Parathyroid adenoma (tissue), 2 donors: ENCODE results near the gene AP3D1.

ENCODE experiments used
- H2AFZ ChIP-seq: fragments of 300-600 bp; sonication (generic); one replicate; pipeline ENCODE4 v1.7.0; 2017; ENCODE audit warnings: antibody characterized with exemption, mild to moderate bottlenecking
- H3K27ac ChIP-seq: fragments of 300-600 bp; sonication (generic); one replicate; pipeline ENCODE4 v1.7.0; 2017
- H3K27me3 ChIP-seq: fragments of 300-600 bp; sonication (generic); one replicate; pipeline ENCODE4 v1.7.0; 2017; ENCODE audit warnings: low read length; ENCODE audit not compliant: control insufficient read depth, insufficient read depth
- H3K36me3 ChIP-seq: fragments of 300-600 bp; sonication (generic); one replicate; pipeline ENCODE4 v1.7.0; 2017; ENCODE audit warnings: low read length; ENCODE audit not compliant: control insufficient read depth, insufficient read depth
- H3K4me1 ChIP-seq: fragments of 300-600 bp; sonication (generic); one replicate; pipeline ENCODE4 v1.7.0; 2017; ENCODE audit warnings: control low read depth
- H3K4me2 ChIP-seq: fragments of 300-600 bp; sonication (generic); one replicate; pipeline ENCODE4 v1.7.0; 2017; ENCODE audit warnings: low read length
- H3K4me3 ChIP-seq: fragments of 300-600 bp; sonication (generic); one replicate; pipeline ENCODE4 v1.7.0; 2017; ENCODE audit warnings: low read depth, low read length
- H3K79me2 ChIP-seq: fragments of 300-600 bp; sonication (generic); one replicate; pipeline ENCODE4 v1.7.0; 2017; ENCODE audit warnings: control low read depth
- H3K9ac ChIP-seq: fragments of 300-600 bp; sonication (generic); one replicate; pipeline ENCODE4 v1.7.0; 2017; ENCODE audit warnings: mild to moderate bottlenecking
- H3K9me3 ChIP-seq: fragments of 300-600 bp; sonication (generic); one replicate; pipeline ENCODE4 v1.7.0; 2017; ENCODE audit warnings: low read length; ENCODE audit not compliant: control insufficient read depth
- TF ChIP-seq, protein P1 (sequence below): fragments of 300-600 bp; sonication (generic); IDR thresholded peaks from one replicate; pipeline ENCODE4 v1.7.0; 2017; ENCODE audit warnings: antibody characterized with exemption, mild to moderate bottlenecking
- donor health status: primary hyperparathyroidism.

The AP3D1 gene

GRCh38 chr19:2083174-2083854, 68.1 kb downstream of the AP3D1 start:
- Histone ChIP-seq H3K27ac (no peak overlapping the region), H3K4me1 (no peaks in the 10 kb centered on the region), H3K27me3 (no peaks in the 10 kb centered on the region), H3K9ac (no peak overlapping the region), H3K9me3 (no peaks in the 10 kb centered on the region), H3K4me3 (no peak overlapping the region), H3K79me2 (no peaks in the 10 kb centered on the region), H3K36me3 (no peaks in the 10 kb centered on the region), H2AFZ (no peak overlapping the region), H3K4me2 (no peak overlapping the region)
- TF ChIP-seq, protein P1, sequence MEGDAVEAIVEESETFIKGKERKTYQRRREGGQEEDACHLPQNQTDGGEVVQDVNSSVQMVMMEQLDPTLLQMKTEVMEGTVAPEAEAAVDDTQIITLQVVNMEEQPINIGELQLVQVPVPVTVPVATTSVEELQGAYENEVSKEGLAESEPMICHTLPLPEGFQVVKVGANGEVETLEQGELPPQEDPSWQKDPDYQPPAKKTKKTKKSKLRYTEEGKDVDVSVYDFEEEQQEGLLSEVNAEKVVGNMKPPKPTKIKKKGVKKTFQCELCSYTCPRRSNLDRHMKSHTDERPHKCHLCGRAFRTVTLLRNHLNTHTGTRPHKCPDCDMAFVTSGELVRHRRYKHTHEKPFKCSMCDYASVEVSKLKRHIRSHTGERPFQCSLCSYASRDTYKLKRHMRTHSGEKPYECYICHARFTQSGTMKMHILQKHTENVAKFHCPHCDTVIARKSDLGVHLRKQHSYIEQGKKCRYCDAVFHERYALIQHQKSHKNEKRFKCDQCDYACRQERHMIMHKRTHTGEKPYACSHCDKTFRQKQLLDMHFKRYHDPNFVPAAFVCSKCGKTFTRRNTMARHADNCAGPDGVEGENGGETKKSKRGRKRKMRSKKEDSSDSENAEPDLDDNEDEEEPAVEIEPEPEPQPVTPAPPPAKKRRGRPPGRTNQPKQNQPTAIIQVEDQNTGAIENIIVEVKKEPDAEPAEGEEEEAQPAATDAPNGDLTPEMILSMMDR: no peak

GRCh38 chr19:2081873-2082810, 69.2 kb downstream of the AP3D1 start:
- Histone ChIP-seq H3K27me3 (no peaks in the 10 kb centered on the region), H3K36me3 (no peaks in the 10 kb centered on the region), H3K79me2 (no peaks in the 10 kb centered on the region), H3K9me3 (no peaks in the 10 kb centered on the region), H3K27ac (peak overlapping the region; percentile 4), H2AFZ (no peak overlapping the region), H3K4me2 (no peak overlapping the region), H3K4me1 (no peaks in the 10 kb centered on the region), H3K9ac (no peak overlapping the region), H3K4me3 (no peak overlapping the region)
- TF ChIP-seq, protein P1: no peak

- Histone ChIP-seq H3K27ac (no peak overlapping the region), H3K36me3 (no peaks in the 10 kb centered on the region)
Observed at GRCh38 chr19:2080336-2080988, 70.9 kb downstream of the AP3D1 start.

DNA sequence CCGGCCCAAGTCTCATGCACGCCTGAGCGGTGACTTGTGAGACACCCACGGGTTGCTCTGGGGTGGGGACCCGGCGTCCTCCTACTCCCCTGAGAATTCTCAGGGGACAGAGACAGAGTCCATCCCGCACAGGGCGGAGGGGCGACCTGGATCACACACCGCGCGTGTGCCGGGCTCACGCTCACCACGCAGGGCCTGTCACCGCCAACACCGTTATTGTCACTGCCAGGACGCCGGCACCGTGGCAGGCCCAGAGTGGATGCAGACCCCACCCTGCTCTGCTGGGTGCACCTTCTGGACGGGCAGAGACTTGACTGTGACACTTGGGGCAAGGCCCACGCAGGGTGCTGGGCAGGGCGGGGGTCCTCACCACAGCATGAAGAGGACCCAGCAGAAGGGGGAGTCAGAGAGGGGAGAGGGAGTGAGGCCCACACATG, 71.5 kb downstream of the AP3D1 start:
- H3K36me3 ChIP-seq: no peaks in the 10 kb centered on the region
- H3K27ac ChIP-seq: no peak overlapping the region
- no peaks in the 10 kb centered on the region for H3K9me3 ChIP-seq
- H3K79me2 ChIP-seq: no peaks in the 10 kb centered on the region
- no peak overlapping the region for H3K9ac ChIP-seq
- H3K4me3 ChIP-seq: no peak overlapping the region
- H3K4me1 ChIP-seq: no peaks in the 10 kb centered on the region
- H3K4me2 ChIP-seq: no peak overlapping the region
- no peak overlapping the region for H2AFZ ChIP-seq
- H3K27me3 ChIP-seq: no peaks in the 10 kb centered on the region
- TF ChIP-seq, protein P1: no peak

More at GRCh38 chr19:2080336-2080988, 70.9 kb downstream of the AP3D1 start:
- Histone ChIP-seq H3K4me1 (no peaks in the 10 kb centered on the region), H3K9ac (no peak overlapping the region), H3K4me2 (no peak overlapping the region), H3K4me3 (no peak overlapping the region), H3K27me3 (no peaks in the 10 kb centered on the region), H2AFZ (no peak overlapping the region), H3K79me2 (no peaks in the 10 kb centered on the region), H3K9me3 (no peaks in the 10 kb centered on the region)
- TF ChIP-seq, protein P1: no peak
